ACC112 (cell line): Measurements from ENCODE around the gene STAP2.
"Not testable (repeated sequence)": the region's sequence is repeated elsewhere in the genome, so short reads cannot be mapped to it uniquely, and the experiment has no call there.

Source experiments
- H2AFZ ChIP-seq: fragments of 200-600 bp; sonication (generic); one replicate; pipeline ENCODE4 v1.6.0; 2017; ENCODE audit warnings: antibody characterized with exemption, low read length; ENCODE audit not compliant: unreplicated experiment
- H3K27ac ChIP-seq: fragments of 200-600 bp; sonication (generic); 2 replicates; pipeline ENCODE4 v1.5.1; 2014; ENCODE audit warnings: low read depth, mild to moderate bottlenecking, antibody characterized with exemption, low read length, moderate library complexity
- H3K27me3 ChIP-seq: fragments of 200-600 bp; sonication (generic); 2 replicates; pipeline ENCODE4 v1.6.1; 2014; ENCODE audit warnings: mild to moderate bottlenecking, antibody characterized with exemption, low read length, moderate library complexity, mixed read lengths; ENCODE audit not compliant: insufficient read depth
- H3K36me3 ChIP-seq: fragments of 200-600 bp; sonication (generic); 2 replicates; pipeline ENCODE4 v1.6.1; 2016; ENCODE audit warnings: mild to moderate bottlenecking, antibody characterized with exemption, low read length, moderate library complexity, mixed read lengths; ENCODE audit not compliant: insufficient read depth
- H3K4me1 ChIP-seq: fragments of 200-600 bp; sonication (generic); one replicate; pipeline ENCODE4 v1.6.1; 2016; ENCODE audit warnings: low read length, mixed read lengths; ENCODE audit not compliant: insufficient read depth, unreplicated experiment, control insufficient read depth
- H3K4me3 ChIP-seq: fragments of 200-600 bp; sonication (generic); 2 replicates; pipeline ENCODE4 v1.5.1; 2014; ENCODE audit warnings: mild to moderate bottlenecking, low read depth, low read length
- H3K79me2 ChIP-seq: fragments of 200-600 bp; sonication (generic); one replicate; pipeline ENCODE4 v1.6.0; 2016; ENCODE audit warnings: low read length; ENCODE audit not compliant: control insufficient read depth, unreplicated experiment, insufficient read depth

The STAP2 gene

GRCh38 chr19:4337906-4338440 is 654 bp downstream of the STAP2 start:
- H3K4me3 ChIP-seq, result peak overlapping the region; percentile 72
- H2AFZ ChIP-seq, result peak overlapping the region; percentile 92
- H3K79me2 ChIP-seq, result no peaks in the 10 kb centered on the region
- H3K36me3 ChIP-seq, result no peaks in the 10 kb centered on the region
- H3K4me1 ChIP-seq, result peaks cover 3% of the 10 kb centered on the region
- H3K27ac ChIP-seq, result no peak overlapping the region
- H3K27me3 ChIP-seq, result no peaks in the 10 kb centered on the region

DNA sequence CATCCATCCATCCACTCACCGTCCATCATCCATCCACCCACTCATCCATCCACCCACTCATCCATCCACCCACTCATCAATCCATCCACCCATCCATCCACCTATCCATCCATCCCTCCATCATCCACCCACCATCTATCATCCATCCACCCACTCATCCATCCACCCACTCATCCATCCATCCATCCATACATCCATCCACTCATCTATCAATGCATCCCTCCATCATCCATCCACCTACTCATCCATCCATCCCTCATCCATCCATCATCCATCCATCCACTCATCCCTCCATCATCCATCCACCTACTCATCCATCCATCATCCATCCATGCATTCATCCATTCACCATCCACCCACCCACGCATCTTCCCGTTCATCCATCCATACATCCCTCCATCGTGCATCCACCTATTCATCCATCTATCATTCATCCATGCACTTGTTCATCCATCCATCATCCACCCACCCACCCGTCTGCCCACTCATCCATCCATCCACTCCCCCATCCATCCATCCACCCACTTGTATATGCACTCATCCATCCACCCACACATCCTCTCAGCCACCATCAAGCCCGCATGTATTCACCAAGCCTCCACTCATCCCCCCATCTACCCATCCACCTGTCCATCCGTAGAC is 3.6 kb downstream of the STAP2 start:
- Histone ChIP-seq H3K27ac (no peak overlapping the region), H3K36me3 (no peaks in the 10 kb centered on the region), H3K4me1 (peaks cover 3% of the 10 kb centered on the region), H2AFZ (no peak overlapping the region), H3K79me2 (no peaks in the 10 kb centered on the region), H3K27me3 (no peaks in the 10 kb centered on the region), H3K4me3 (no peak overlapping the region)

- Histone ChIP-seq H3K79me2 (no peaks in the 10 kb centered on the region), H3K4me1 (peaks cover 3% of the 10 kb centered on the region), H3K4me3 (no peak overlapping the region), H3K27me3 (no peaks in the 10 kb centered on the region), H2AFZ (no peak overlapping the region), H3K36me3 (no peaks in the 10 kb centered on the region), H3K27ac (no peak overlapping the region)
These were observed 8.8 kb downstream of the STAP2 start for GRCh38 chr19:4329858-4330257.

DNA sequence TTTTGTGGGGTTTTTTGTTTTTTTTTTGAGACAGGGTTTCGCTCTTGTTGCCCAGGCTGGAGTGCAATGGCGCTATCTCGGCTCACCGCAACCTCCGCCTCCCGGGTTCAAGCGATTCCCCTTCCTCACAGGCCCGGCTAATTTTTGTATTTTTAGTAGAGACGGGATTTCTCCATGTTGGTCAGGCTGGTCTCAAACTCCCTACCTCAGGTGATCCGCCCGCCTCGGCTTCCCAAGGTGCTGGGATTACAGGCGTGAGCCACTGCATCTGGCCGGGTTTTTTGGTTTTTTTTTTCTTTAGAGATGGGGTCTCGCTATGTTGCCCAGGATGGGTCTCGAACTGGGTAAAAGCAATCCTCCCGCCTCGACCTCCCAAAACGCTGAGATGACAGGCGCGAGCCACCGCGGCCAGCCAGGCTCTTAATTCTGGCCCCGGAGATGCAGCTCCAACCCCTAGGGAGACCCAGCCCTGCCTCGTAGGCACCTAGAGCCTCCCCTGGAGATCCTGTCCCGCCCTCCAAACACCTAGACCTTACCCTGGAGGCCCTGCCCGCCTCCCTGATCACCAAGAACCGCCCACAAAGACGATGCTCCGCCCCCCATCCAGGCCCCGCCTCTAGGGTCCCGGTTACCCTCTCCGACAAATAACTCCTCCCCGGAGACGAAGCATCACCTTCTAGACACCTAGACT is 9.5 kb downstream of the STAP2 start:
- H3K36me3 ChIP-seq, H3K27me3 ChIP-seq, H3K27ac ChIP-seq, H3K4me1 ChIP-seq, H3K79me2 ChIP-seq: not testable (repeated sequence)
- peak overlapping the region; percentile 91 for H3K4me3 ChIP-seq
- peak overlapping the region; percentile 25 for H2AFZ ChIP-seq

DNA sequence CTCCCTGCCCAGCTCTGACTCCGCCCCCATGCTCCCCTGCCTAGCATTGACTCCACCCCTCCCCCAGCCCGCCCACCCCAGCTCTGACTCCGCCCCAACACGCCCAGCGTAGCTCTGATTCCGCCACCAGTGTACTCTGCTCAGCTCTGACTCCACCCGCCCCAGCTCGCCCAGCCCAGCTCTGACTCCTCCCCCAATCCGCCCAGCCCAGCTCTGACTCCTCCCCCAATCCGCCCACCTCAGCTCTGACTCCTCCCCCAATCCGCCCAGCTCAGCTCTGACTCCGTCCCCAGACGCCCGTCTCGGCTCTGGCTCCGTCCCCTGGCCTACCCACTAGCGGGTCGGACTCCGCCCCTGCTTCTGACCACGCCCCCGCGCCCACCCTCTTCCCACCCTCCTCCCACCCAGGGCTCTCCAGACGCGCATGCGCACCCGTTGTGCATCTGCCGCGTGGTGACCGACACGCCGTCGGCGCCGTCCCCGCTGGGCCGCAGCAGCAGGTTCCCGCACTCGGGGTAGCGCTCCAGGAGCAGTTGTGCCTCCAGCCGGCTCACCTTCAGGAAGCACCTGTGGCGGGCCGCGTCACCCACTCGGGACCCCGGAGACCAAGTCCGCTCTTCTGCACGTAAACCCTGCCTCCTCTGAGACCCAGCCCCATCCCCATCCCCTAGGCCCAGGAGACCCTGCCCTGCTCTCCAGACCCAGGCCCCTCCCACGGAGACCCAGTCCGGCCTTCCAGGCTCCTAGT is 10.2 kb downstream of the STAP2 start:
- no peaks in the 10 kb centered on the region for H3K79me2 ChIP-seq
- H3K4me1 ChIP-seq, result peaks cover 3% of the 10 kb centered on the region
- H3K27ac ChIP-seq, result no peak overlapping the region
- no peaks in the 10 kb centered on the region for H3K27me3 ChIP-seq
- H2AFZ ChIP-seq, result peak overlapping the region; percentile 25
- peak overlapping the region; percentile 91 for H3K4me3 ChIP-seq
- no peaks in the 10 kb centered on the region for H3K36me3 ChIP-seq

GRCh38 chr19:4327877-4328242 is 10.8 kb downstream of the STAP2 start:
- Histone ChIP-seq H3K27ac (no peak overlapping the region), H3K4me3 (peak overlapping the region; percentile 63), H2AFZ (peak overlapping the region; percentile 75), H3K27me3 (no peaks in the 10 kb centered on the region), H3K79me2 (no peaks in the 10 kb centered on the region), H3K36me3 (no peaks in the 10 kb centered on the region), H3K4me1 (peaks cover 3% of the 10 kb centered on the region)

DNA sequence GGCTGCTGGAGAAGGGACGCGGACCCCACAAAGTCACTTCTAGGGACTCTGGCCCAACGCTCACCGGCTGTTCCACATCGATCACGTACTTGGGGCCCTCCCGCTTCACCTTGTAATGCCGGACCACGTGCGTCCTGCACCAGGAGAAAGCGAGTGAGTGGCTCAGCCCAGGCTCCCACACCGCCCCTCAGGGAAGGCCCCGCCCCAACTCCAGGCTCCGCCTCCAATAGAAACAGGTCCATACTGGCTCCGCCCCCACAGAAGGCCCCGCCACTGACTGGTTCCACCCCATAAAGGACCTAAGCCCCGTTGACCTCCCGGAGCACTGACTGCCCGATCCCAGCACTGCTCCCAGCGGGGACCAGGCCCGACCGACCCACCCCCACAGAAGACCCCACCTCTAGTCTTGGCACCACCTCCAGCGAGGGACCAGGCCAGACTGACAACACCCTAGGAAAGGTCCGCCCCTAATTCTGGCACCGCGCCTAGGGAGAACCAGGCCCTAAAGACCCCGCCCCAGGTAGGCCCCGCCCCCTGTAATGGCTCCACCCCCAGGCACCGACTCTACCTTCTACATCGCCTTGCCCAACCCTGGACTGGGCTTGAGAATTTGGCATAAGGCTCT is 11.3 kb downstream of the STAP2 start:
- Histone ChIP-seq H3K27me3 (no peaks in the 10 kb centered on the region), H3K4me1 (peaks cover 3% of the 10 kb centered on the region), H2AFZ (peak overlapping the region; percentile 75), H3K4me3 (peak overlapping the region; percentile 63), H3K79me2 (no peaks in the 10 kb centered on the region), H3K27ac (no peak overlapping the region), H3K36me3 (no peaks in the 10 kb centered on the region)

DNA sequence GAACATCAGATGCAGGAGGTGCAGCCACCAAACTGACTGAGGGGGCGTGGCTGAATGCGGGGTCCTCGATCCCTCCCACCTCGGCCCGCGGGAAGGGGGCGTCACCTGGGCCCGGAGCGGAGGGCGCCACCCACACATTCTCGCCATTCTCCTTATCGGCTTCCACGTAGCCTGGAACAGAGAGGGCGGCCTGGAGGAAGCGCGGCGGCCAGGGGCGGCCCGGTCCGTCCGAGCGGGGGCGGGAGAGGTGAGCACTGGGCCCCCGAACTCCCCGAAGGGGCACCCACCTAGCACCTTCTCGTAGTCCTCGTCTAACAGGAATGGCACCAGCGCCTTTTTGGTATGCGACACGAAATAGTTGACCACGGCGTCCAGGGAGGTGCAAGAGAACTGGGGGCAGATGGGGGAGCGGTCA is 11.8 kb downstream of the STAP2 start:
- Histone ChIP-seq H3K4me1 (peaks cover 3% of the 10 kb centered on the region), H3K79me2 (no peaks in the 10 kb centered on the region), H3K27ac (no peak overlapping the region), H3K36me3 (no peaks in the 10 kb centered on the region), H3K4me3 (peak overlapping the region; percentile 63; the same call in 1 of the 2 replicates), H3K27me3 (no peaks in the 10 kb centered on the region), H2AFZ (no peak overlapping the region)

DNA sequence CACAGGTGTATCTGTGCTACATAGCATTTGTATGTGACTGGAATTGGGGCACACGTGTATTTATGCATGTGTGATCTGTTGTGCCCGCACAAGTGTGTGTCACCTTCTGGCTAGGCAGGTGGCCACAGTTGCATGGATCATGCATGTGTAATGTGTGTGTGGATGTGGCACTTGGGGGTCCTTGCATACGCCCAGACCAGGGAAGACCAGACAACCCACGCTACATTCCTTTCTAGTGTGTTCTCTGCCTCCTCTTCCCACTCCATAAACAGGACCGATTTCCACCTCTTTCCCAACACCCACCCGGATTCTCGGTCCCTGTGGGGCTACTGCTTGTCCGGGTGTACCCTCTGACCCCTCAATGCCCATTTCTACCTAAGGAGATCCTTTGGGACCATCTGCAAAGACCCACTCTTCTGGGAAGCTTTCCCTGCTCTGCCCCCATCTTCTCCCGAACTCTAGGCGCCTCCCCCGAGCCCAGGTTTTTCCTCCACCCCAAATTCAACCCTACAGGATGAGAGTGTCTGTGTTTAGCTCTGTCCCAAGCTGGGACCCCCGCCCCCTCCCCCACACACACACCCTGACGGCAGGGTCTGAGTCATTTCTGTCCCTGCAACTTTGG is 12.3 kb downstream of the STAP2 start:
- Histone ChIP-seq H2AFZ (no peak overlapping the region), H3K36me3 (no peaks in the 10 kb centered on the region), H3K27me3 (no peaks in the 10 kb centered on the region), H3K4me3 (no peak overlapping the region), H3K79me2 (no peaks in the 10 kb centered on the region), H3K27ac (no peak overlapping the region), H3K4me1 (peaks cover 3% of the 10 kb centered on the region)

- Histone ChIP-seq H3K79me2 (no peaks in the 10 kb centered on the region), H3K36me3 (no peaks in the 10 kb centered on the region)
These were observed 14.4 kb downstream of the STAP2 start for GRCh38 chr19:4324228-4324627.

More at GRCh38 chr19:4324228-4324627, 14.4 kb downstream of the STAP2 start:
- peaks cover 3% of the 10 kb centered on the region for H3K4me1 ChIP-seq
- H2AFZ ChIP-seq, result no peak overlapping the region
- no peak overlapping the region for H3K27ac ChIP-seq
- no peaks in the 10 kb centered on the region for H3K27me3 ChIP-seq
- H3K4me3 ChIP-seq, result no peak overlapping the region
